GOT3 (cell line): Measurements from ENCODE around the gene TBC1D4.

ENCODE experiments used
- DNase-seq: peaks from one replicate; lab custom pipeline; 2025; ENCODE audit warnings: mixed read lengths; lab: John Stamatoyannopoulos, UW

Gene TBC1D4

GRCh38 chr13:75416327-75417011 lies 65.5 kb downstream of the TBC1D4 start:
- DNase-seq, result no peak

GRCh38 chr13:75415694-75416093 lies 66.3 kb downstream of the TBC1D4 start:
- DNase-seq, result no peak

GRCh38 chr13:75415171-75415570 lies 66.8 kb downstream of the TBC1D4 start:
- no peak for DNase-seq

- no peak for DNase-seq
These were observed 67.7 kb downstream of the TBC1D4 start for GRCh38 chr13:75414036-75414827.

GRCh38 chr13:75411924-75412537 lies 69.9 kb downstream of the TBC1D4 start:
- DNase-seq, result no peak

GRCh38 chr13:75410207-75410606 lies 71.8 kb downstream of the TBC1D4 start:
- DNase-seq, result no peak

- no peak for DNase-seq
These were observed 74.0 kb downstream of the TBC1D4 start for GRCh38 chr13:75407998-75408397.

- no peak for DNase-seq
These were observed 74.5 kb downstream of the TBC1D4 start for GRCh38 chr13:75407473-75407872.

- DNase-seq, result no peak
These were observed 75.8 kb downstream of the TBC1D4 start for GRCh38 chr13:75405976-75406703.

- DNase-seq, result no peak
These were observed 77.2 kb downstream of the TBC1D4 start for GRCh38 chr13:75404726-75405125.

GRCh38 chr13:75402787-75403186 lies 79.2 kb downstream of the TBC1D4 start:
- no peak for DNase-seq

GRCh38 chr13:75400775-75401174 lies 81.2 kb downstream of the TBC1D4 start:
- no peak for DNase-seq

- DNase-seq, result no peak
These were observed 82.1 kb downstream of the TBC1D4 start for GRCh38 chr13:75399879-75400217.

- DNase-seq, result no peak
These were observed 82.6 kb downstream of the TBC1D4 start for GRCh38 chr13:75399168-75399878.

GRCh38 chr13:75398072-75398471 lies 83.9 kb downstream of the TBC1D4 start:
- no peak for DNase-seq

GRCh38 chr13:75395901-75396300 lies 86.1 kb downstream of the TBC1D4 start:
- DNase-seq, result no peak

GRCh38 chr13:75395066-75395465 lies 86.9 kb downstream of the TBC1D4 start:
- DNase-seq, result no peak

- DNase-seq, result no peak
These were observed 88.0 kb downstream of the TBC1D4 start for GRCh38 chr13:75393839-75394520.

GRCh38 chr13:75391432-75392100 lies 90.4 kb downstream of the TBC1D4 start:
- DNase-seq, result no peak

GRCh38 chr13:75390229-75390628 lies 91.7 kb downstream of the TBC1D4 start:
- no peak for DNase-seq

GRCh38 chr13:75385708-75386083 lies 96.3 kb downstream of the TBC1D4 start:
- no peak for DNase-seq
